HG03575 (cell line): Measurements from ENCODE around the gene CRACDL.

Experiments
- ATAC-seq: cut with Tn5 transposase; IDR thresholded peaks from one replicate; pipeline ENCODE4 v1.9.1; 2021; ENCODE audit not compliant: unreplicated experiment, insufficient number of reproducible peaks, low FRiP score; ENCODE audit errors: extremely low read depth

CRACDL gene

GRCh38 chr2:98799375-98800329, 136.4 kb downstream of the CRACDL start:
- ATAC-seq, result no peak

GRCh38 chr2:98796775-98797544, 139.1 kb downstream of the CRACDL start:
- ATAC-seq, result no peak

DNA sequence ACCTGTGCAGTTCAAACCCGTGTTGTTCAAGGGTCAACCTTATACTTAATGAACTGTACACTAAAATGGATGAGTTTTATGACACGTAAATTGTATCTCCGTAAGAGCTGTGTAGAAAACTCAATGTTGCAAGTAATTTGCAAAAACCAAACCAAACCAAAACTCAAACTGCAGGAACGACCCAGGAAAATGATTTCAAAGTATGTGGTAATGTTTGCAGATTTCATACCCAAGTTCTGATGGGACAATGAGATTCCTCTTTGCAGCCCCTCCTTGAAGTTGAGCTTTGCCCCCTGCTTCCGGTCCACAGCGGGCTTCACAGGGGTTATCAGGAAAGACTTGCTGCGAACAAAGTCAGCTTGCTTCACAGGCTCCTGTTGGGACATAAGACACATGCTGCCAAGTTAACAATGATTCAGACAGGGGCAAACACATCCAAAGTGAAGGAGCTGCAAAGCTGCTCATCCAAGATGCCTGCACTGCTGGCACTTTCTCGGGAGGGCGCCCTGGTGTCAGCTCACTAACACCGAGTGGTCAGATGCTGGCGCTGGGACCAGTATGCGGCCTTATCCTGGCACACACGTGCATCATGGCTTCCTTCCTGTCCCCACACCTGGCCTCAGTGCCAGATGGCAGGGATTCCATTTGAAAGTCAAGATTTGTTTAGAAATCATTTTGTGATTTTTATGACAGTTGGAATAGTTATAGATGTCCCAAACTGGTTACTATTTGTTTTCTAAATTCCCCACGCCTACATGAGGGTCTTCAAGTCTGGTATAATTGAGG, 139.9 kb downstream of the CRACDL start:
- ATAC-seq, result no peak

- ATAC-seq, result no peak
These were observed 141.9 kb downstream of the CRACDL start for GRCh38 chr2:98793897-98794830.

- ATAC-seq, result no peak
These were observed 142.8 kb downstream of the CRACDL start for GRCh38 chr2:98793275-98793674.

DNA sequence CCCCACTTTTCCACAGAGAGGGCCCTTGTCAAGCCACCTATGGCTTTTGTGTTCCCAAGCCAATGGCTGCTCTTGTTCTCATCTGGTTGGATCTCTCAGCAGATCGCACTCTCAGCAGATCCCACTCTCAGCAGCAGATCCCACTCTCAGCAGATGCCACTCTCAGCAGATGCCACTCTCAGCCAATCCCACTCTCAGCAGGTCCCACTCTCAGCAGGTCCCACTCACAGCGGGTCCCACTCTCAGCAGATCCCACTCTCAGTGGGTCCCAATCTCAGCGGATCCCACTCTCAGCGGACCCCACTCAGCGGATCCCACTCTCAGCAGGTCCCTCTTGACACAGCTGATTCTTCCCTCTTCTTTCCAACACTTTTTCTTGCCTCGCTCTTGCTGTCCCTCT, 145.8 kb downstream of the CRACDL start:
- no peak for ATAC-seq

- ATAC-seq, result no peak
These were observed 148.3 kb downstream of the CRACDL start for GRCh38 chr2:98787700-98788099.

DNA sequence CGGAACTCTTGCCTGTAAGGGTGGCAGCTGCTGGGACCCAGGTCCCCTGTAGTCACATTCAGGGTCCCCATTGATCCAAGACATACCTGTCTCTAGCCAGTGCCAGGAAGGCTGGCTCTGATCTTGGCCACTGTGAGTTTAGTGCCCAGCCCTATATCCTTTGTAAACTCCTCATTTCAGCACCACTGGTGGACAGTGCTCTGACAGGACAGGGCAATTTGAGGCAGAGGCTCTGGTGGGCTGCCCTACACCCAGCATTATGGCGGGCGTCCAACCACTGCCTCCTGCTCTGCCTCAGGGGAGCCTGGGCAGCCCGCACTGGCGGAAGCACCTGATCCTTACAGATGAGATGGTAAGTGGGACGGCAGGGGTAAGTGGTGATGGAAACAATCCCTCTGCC, 149.8 kb downstream of the CRACDL start:
- ATAC-seq, result no peak

DNA sequence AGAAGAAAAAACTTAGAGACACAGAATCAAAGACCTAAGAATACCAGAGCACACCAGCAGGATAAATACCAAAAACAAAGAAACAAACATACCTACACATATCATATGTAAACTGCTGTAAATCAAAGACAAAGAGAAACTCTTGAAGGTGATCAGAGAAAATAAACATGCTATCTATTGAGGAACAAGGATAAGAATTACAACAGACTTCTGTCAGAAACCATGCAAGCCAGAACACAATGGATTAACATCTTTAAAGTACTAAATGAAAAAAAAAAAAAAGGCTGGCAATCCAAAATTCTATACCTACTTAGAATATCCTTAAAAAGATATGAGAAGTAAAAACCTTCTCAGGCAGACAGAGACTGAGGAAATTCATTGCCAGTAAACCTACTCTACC, 153.5 kb downstream of the CRACDL start:
- no peak for ATAC-seq

- ATAC-seq, result no peak
These were observed 154.2 kb downstream of the CRACDL start for GRCh38 chr2:98781822-98782221.

DNA sequence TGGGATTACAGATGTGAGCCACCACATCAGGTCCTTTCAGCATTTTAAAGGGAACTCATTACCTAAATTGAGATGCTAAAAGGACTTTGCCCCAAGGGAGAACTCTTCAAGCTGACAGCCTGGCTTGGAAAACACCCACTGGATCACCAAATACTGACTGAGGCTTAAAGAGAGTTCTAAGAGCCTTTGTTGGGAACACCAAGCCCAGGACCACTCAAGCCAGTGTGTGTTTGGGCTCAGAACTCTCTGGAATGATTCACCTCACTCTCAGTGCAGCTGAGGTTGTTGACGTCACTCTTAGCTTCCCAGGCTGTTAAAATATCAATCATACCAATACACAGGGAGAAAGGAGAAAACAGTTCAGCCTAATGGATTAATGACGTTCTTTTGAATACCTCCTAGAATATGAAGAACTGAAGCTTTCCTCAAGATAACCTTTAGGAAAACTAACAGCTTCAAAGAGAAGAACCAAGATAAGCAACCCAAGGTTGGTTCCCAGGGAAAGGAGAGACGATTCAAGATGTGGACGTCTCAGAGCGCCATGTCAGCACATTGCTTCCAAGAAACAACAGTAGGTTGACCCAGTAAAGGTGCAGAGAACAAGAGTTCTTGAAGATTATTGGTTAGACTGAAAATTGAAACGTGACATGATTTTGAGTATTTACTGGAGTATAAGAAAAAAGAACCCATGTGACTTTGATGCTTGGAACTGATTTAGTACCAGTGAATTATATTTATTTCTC, 157.1 kb downstream of the CRACDL start:
- no peak for ATAC-seq

- no peak for ATAC-seq
These were observed 157.9 kb downstream of the CRACDL start for GRCh38 chr2:98778151-98778550.

DNA sequence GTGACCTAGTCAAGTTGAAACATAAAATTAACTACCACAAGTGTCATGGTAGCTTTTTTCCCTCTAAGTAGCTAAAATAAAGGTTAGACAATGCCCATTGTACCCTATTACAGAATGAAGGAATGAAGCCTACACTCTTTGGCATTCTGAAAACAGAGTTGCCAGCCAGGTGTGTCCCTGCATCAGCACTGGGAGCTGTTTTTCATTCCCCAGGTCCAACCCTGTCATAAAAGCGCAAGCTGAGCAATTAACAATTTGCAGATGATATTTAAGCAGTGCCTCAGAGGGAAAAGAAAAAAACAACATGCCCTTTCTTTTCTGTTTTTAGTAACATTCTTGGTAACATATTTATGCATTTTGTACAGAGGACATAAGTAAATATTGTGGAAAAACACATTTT, 158.3 kb downstream of the CRACDL start:
- ATAC-seq, result no peak

- ATAC-seq, result no peak
These were observed 158.9 kb downstream of the CRACDL start for GRCh38 chr2:98777076-98777475.

GRCh38 chr2:98776136-98776535, 159.9 kb downstream of the CRACDL start:
- ATAC-seq, result no peak

GRCh38 chr2:98775146-98775986, 160.7 kb downstream of the CRACDL start:
- no peak for ATAC-seq

DNA sequence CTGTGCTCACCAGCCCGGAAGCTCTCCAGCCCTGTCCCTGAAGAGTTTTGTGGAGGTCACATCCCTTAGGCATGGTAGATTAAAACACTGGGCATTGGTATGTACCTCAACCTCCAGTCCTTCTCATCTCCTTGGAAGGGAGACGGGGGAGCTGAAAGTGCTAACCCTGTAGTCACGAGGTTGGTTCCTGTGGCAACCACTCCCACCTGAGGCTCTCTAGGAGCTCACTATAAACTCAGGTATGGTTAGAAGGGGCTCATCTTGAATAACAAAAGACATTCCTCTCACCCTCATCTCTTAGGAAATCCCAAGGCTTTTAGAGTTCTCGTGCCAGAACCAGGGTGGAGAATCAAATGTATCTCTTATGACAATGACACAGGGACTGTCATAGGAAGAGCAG, 162.1 kb downstream of the CRACDL start:
- no peak for ATAC-seq
